AG09319 (cell line): ENCODE measurements around the gene FBXO5.

ENCODE experiments used
- DNase-seq: peaks from one replicate; pipeline ENCODE4 v3.0.0-alpha.2; 2010; ENCODE audit warnings: low read depth; ENCODE audit errors: extremely low read depth
- CTCF ChIP-seq: IDR thresholded peaks from 2 replicates; pipeline ENCODE4 v1.5.1; 2011; ENCODE audit warnings: low read depth, mild to moderate bottlenecking, inconsistent platforms, low read length, moderate library complexity

The FBXO5 gene

GRCh38 chr6:153024709-153025017 is 41.8 kb upstream of the FBXO5 start:
- DNase-seq, result no peak
- no peak for TF ChIP-seq CTCF

DNA sequence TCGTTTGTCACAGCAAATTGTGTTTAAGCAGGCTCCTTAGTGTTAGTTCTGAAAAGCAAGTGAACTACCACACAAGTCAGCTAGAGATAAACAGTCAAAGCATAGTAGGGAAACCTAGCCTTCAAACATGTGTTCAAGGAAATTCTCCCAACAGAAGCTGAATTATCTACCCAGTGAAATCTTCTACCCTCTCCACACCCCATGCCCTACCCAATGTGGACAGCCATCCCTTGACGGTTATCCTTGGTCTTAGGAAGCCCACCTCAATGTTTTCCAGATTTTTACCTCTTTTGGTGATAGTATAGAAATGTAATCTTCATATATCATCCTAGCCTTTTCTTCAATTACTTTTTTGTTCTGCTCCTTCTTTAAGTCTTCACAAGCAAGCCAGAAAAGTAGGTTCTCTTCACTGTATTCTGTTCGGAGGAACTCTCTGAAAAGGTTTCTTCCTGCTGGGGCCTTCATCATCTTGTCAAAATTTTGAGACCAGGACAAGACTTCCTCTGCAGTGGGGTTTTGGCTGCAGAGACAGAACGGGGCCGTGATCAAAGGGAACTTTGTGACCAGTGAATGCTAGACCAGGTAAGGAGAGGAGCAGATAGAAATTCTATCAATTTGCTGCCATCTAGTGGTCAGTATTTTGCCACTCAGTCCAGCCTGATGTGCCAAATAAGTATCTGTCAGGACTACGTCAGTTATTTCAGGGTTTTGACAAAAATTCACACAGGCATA is 41.3 kb upstream of the FBXO5 start:
- peak; percentile 79 for TF ChIP-seq CTCF
- no peak for DNase-seq

DNA sequence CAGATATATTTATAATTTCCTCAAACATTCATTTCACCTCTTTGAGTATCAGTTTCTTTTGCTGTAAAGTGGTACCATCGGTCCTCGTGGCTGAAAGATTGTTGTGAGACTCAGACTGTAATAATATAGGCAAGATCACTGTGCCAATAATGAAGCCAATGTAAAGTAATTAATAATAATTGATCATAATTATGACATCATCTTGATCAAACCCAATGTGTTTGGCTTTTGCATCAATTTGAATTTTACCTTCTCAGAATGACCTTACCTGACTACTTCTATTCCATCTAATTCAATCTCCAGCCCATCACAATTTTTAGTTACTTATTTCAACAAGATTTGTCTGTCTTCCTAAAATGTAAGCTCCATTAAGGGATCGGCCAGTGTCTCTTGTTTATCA is 35.5 kb upstream of the FBXO5 start:
- no peak for TF ChIP-seq CTCF
- DNase-seq, result no peak

GRCh38 chr6:153016846-153017245 is 34.0 kb upstream of the FBXO5 start:
- no peak for DNase-seq
- no peak for TF ChIP-seq CTCF

DNA sequence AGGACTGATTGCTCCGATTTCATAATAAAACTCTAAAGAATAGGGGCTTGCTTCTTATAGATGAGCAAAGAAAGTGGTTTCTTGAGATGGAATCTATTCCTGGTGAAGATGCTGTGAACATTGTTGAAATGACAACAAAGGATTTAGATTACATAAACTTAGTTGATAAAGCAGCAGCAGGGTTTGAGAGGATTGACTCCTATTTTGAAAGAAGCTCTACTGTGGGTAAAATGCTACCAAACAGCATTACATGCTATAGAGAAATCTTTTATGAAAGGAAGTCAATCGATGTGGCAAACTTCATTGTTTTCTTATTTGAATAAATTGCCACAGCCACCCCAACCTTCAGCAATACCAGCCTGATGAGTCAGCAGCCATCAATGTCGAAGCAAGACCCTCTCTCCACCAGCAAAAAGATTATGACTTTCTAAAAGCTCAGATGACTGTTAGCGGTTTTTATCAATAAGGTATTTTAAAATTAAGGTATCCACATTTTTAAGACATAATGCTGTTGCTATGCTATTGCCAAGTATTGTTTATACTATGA is 32.3 kb upstream of the FBXO5 start:
- TF ChIP-seq CTCF, result no peak
- no peak for DNase-seq

DNA sequence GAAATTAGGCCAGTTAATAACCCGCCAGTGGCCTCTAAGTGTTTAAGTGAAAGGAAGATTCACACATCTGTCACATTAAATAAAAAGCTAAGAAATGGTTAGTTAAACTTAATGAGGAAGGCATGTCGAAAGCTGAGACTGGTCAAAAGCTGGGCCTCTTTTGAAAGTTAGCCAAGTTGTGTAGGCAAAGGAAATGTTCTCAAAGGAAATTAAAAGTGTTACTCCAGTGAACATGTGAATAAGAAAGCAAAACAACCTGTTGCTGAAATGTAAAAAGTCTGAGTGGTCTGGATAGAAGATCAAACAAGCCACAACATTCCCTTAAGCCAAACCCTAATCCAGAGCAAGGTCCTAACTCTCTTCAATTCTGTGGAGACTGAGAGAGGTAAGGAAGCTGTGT is 30.6 kb upstream of the FBXO5 start:
- TF ChIP-seq CTCF, result no peak
- no peak for DNase-seq

DNA sequence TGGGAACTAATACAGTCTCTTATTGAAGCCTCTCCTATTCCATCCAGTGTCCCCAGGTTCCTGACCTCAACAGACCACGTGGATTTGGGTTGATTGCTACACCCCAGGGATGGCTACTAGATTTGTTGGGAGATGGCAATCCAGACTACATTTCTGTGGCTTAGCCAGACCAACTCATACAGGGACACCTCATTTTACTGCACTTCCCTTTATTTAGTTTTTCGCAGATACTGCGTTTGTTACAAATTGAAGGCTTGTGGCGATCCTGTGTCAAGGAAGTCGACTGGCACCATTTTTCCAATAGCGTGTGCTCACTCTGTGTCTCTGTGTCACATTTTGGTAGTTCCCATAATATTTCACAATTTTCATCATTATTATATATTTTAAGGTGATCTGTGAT is 30.0 kb upstream of the FBXO5 start:
- no peak for TF ChIP-seq CTCF
- no peak for DNase-seq
